Measurements from ENCODE around the gene STXBP5L. TPM values are rescaled to one million over a fixed set of nuclear protein-coding genes. Genes with fewer than 3 reads are reported as not detected.

Gene STXBP5L
- total and polyA plus RNA-seq, 4 donors, result not detected

DNA sequence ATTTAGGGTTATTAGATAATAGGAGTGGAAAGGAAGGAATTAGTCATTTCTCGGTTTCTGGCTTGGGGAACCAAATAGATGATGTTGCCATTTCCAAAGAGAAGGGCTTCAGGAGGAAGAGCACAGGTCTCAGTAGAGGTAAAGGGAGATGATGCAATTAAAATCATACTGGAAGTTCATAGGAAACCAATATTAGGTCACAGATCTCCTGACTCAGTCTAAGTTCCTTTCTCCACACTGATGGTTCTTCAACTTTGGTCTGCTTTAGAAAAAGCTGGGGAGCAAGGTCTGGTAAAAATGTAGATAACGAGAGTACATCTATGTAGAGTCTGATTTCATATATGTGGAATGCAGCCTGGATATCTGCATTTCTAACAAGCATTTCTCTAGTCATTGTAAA is 506.9 kb downstream of the STXBP5L start:
- no peaks in the 10 kb centered on the region for H3K36me3 ChIP-seq (ENCODE audit: control insufficient read depth in 4 of 4, insufficient read depth in 3 of 4, low read depth in 1 of 4, low read length in 3 of 4)
- 79% methylated on average over 2 of the region's 2 CpGs for WGBS
- H3K27me3 ChIP-seq (ENCODE audit: control insufficient read depth in 4 of 4, insufficient read depth in 4 of 4, low read length in 3 of 4), result no peaks in the 10 kb centered on the region
- H3K4me3 ChIP-seq (ENCODE audit: low read depth in 1 of 3, low read length in 3 of 3), result no peak overlapping the region
- H3K27ac ChIP-seq (ENCODE audit: low read depth in 1 of 2, low read length in 2 of 2), result no peak overlapping the region
- DNase-seq (ENCODE audit: low spot score), result no peak
- no peaks in the 10 kb centered on the region for H3K9me3 ChIP-seq (ENCODE audit: control insufficient read depth in 4 of 4, low read length in 3 of 4)
- H3K9ac ChIP-seq (ENCODE audit: low read depth in 1 of 2, low read length in 2 of 2), result no peak overlapping the region
- H3K4me1 ChIP-seq (ENCODE audit: control insufficient read depth in 4 of 4, insufficient read depth in 4 of 4, low read length in 3 of 4), result no peaks in the 10 kb centered on the region
- no peak for TF ChIP-seq HNF4G (IDR thresholded peaks at IDR 0.05)
- no peak for TF ChIP-seq RAD21 (IDR thresholded peaks at IDR 0.05)
- TF ChIP-seq, protein P1, sequence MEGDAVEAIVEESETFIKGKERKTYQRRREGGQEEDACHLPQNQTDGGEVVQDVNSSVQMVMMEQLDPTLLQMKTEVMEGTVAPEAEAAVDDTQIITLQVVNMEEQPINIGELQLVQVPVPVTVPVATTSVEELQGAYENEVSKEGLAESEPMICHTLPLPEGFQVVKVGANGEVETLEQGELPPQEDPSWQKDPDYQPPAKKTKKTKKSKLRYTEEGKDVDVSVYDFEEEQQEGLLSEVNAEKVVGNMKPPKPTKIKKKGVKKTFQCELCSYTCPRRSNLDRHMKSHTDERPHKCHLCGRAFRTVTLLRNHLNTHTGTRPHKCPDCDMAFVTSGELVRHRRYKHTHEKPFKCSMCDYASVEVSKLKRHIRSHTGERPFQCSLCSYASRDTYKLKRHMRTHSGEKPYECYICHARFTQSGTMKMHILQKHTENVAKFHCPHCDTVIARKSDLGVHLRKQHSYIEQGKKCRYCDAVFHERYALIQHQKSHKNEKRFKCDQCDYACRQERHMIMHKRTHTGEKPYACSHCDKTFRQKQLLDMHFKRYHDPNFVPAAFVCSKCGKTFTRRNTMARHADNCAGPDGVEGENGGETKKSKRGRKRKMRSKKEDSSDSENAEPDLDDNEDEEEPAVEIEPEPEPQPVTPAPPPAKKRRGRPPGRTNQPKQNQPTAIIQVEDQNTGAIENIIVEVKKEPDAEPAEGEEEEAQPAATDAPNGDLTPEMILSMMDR (IDR thresholded peaks at IDR 0.05; ENCODE audit: low read depth, low read length, missing input control), result no peak
- no peak for TF ChIP-seq JUND (IDR thresholded peaks at IDR 0.05)
- no peak for TF ChIP-seq RXRA (IDR thresholded peaks at IDR 0.05)
- TF ChIP-seq FOXA2 (IDR thresholded peaks at IDR 0.05), result no peak
- no peak for TF ChIP-seq HNF4A (conservative IDR thresholded peaks at IDR 0.05)
- TF ChIP-seq TAF1 (conservative IDR thresholded peaks at IDR 0.05), result no peak
- no peak for TF ChIP-seq EGR1 (IDR thresholded peaks at IDR 0.05; ENCODE audit: low read depth in 2 of 2)
- no peak for TF ChIP-seq YY1 (IDR thresholded peaks at IDR 0.05)
- TF ChIP-seq, protein P2, sequence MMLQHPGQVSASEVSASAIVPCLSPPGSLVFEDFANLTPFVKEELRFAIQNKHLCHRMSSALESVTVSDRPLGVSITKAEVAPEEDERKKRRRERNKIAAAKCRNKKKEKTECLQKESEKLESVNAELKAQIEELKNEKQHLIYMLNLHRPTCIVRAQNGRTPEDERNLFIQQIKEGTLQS (IDR thresholded peaks at IDR 0.05), result no peak
- TF ChIP-seq FOXA1 (IDR thresholded peaks at IDR 0.05), result no peak
- TF ChIP-seq GABPA (IDR thresholded peaks at IDR 0.05 in 1 of 2, conservative IDR thresholded peaks at IDR 0.05 in 1 of 2), result no peak
- TF ChIP-seq, protein P3, sequence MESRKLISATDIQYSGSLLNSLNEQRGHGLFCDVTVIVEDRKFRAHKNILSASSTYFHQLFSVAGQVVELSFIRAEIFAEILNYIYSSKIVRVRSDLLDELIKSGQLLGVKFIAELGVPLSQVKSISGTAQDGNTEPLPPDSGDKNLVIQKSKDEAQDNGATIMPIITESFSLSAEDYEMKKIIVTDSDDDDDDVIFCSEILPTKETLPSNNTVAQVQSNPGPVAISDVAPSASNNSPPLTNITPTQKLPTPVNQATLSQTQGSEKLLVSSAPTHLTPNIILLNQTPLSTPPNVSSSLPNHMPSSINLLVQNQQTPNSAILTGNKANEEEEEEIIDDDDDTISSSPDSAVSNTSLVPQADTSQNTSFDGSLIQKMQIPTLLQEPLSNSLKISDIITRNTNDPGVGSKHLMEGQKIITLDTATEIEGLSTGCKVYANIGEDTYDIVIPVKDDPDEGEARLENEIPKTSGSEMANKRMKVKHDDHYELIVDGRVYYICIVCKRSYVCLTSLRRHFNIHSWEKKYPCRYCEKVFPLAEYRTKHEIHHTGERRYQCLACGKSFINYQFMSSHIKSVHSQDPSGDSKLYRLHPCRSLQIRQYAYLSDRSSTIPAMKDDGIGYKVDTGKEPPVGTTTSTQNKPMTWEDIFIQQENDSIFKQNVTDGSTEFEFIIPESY (IDR thresholded peaks at IDR 0.05), result no peak
- TF ChIP-seq, protein P4, sequence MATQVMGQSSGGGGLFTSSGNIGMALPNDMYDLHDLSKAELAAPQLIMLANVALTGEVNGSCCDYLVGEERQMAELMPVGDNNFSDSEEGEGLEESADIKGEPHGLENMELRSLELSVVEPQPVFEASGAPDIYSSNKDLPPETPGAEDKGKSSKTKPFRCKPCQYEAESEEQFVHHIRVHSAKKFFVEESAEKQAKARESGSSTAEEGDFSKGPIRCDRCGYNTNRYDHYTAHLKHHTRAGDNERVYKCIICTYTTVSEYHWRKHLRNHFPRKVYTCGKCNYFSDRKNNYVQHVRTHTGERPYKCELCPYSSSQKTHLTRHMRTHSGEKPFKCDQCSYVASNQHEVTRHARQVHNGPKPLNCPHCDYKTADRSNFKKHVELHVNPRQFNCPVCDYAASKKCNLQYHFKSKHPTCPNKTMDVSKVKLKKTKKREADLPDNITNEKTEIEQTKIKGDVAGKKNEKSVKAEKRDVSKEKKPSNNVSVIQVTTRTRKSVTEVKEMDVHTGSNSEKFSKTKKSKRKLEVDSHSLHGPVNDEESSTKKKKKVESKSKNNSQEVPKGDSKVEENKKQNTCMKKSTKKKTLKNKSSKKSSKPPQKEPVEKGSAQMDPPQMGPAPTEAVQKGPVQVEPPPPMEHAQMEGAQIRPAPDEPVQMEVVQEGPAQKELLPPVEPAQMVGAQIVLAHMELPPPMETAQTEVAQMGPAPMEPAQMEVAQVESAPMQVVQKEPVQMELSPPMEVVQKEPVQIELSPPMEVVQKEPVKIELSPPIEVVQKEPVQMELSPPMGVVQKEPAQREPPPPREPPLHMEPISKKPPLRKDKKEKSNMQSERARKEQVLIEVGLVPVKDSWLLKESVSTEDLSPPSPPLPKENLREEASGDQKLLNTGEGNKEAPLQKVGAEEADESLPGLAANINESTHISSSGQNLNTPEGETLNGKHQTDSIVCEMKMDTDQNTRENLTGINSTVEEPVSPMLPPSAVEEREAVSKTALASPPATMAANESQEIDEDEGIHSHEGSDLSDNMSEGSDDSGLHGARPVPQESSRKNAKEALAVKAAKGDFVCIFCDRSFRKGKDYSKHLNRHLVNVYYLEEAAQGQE (IDR thresholded peaks at IDR 0.05), result no peak
- TF ChIP-seq NR2F2 (IDR thresholded peaks at IDR 0.05), result no peak

DNA sequence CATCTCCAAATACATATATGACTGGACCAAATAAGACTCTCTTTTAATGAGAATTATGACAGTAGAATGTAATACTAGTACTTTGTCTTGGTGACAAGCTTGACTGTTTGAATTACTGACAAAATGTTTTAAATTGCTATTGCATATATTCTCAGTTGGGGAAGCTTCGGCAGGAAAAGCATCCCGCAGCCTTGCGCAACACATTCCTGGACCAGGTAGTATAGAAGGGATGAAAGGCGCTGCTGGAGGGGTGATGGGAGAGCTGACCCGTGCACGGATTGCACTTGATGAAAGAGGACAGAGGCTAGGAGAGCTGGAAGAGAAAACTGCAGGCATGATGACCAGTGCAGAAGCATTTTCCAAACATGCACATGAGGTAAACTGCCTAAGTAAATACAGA is 510.2 kb downstream of the STXBP5L start:
- no peak overlapping the region for H3K9ac ChIP-seq (ENCODE audit: low read depth in 1 of 2, low read length in 2 of 2)
- WGBS, result 89% methylated on average over 6 of the region's 6 CpGs
- H3K36me3 ChIP-seq (ENCODE audit: control insufficient read depth in 4 of 4, insufficient read depth in 3 of 4, low read depth in 1 of 4, low read length in 3 of 4), result no peaks in the 10 kb centered on the region
- H3K4me3 ChIP-seq (ENCODE audit: low read depth in 1 of 3, low read length in 3 of 3), result no peak overlapping the region
- H3K27ac ChIP-seq (ENCODE audit: low read depth in 1 of 2, low read length in 2 of 2), result no peak overlapping the region
- no peak for DNase-seq (ENCODE audit: low spot score)
- H3K4me1 ChIP-seq (ENCODE audit: control insufficient read depth in 4 of 4, insufficient read depth in 4 of 4, low read length in 3 of 4), result no peaks in the 10 kb centered on the region
- no peaks in the 10 kb centered on the region for H3K27me3 ChIP-seq (ENCODE audit: control insufficient read depth in 4 of 4, insufficient read depth in 4 of 4, low read length in 3 of 4)
- H3K9me3 ChIP-seq (ENCODE audit: control insufficient read depth in 4 of 4, low read length in 3 of 4), result no peaks in the 10 kb centered on the region
- TF ChIP-seq FOXA2 (IDR thresholded peaks at IDR 0.05), result no peak
- TF ChIP-seq, protein P1 (IDR thresholded peaks at IDR 0.05; ENCODE audit: low read depth, low read length, missing input control), result no peak
- TF ChIP-seq RXRA (IDR thresholded peaks at IDR 0.05), result no peak
- TF ChIP-seq, protein P4 (IDR thresholded peaks at IDR 0.05), result no peak
- no peak for TF ChIP-seq HNF4G (IDR thresholded peaks at IDR 0.05)
- TF ChIP-seq NR2F2 (IDR thresholded peaks at IDR 0.05), result no peak
- no peak for TF ChIP-seq YY1 (IDR thresholded peaks at IDR 0.05)
- no peak for TF ChIP-seq RAD21 (IDR thresholded peaks at IDR 0.05)
- TF ChIP-seq, protein P3 (IDR thresholded peaks at IDR 0.05), result no peak

All from liver (tissue), 9 donors.